Stimulated activated naive CD4-positive, alpha-beta T cell (primary cell): Measurements from ENCODE around the gene CYP4A22.
"Not testable (repeated sequence)": the region's sequence is repeated elsewhere in the genome, so short reads cannot be mapped to it uniquely, and the experiment has no call there.

Experiments
- DNase-seq, 6 experiments: peaks; one replicate each; lab custom pipeline; 2025; lab: John Stamatoyannopoulos, UW

The CYP4A22 gene

DNA sequence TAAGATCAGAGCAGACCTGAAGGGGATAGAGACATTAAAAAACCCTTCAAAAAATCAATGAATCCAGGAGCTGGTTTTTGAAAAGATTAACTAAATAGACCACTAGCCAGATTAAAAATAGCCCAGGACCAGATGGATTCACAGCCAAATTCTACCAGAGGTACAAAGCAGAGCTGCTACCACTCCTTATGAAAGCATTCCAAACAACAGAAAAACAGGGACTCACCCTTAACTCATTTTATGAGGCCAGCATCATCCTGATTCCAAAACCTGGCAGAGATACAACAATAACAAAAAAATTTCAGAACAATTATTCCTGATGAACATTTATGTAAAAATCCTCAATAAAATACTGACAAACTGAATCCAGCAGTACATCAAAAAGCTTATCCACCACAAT, 19.2 kb downstream of the CYP4A22 start:
- not testable (repeated sequence) for DNase-seq

DNA sequence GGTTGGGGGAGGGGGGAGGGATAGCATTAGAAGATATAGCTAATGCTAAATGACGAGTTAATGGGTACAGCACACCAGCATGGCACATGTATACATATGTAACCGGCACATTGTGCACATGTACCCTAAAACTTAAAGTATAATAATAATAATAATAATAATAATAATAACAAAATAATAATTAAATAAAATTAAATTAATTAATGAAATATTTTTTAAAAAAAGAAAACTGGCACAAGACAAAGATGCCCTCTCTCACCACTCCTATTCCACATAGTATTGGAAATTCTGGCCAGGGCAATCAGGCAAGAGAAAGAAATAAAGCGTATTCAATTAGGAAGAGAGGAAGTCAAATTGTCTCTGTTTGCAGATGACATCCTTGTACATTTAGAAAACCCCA, 20.7 kb downstream of the CYP4A22 start:
- DNase-seq, result not testable (repeated sequence)

DNA sequence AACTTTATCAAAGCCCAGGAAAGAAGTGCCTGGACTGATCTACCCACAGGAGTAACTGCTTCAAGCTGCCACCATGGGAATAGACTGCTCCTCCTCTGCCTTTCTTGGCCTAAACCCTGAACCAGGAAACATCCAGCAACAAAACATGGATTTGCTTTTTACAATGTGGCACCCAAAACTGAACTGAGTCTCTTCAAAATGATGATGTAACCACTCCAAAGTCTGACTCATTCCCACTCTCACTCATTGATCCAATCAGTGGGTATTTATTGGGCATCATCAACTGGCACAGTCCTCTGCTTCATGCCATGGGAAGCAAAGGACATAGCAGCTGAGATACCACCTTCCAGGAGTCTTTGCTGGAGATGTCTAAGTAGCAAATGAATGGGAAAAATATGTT, 23.5 kb downstream of the CYP4A22 start:
- DNase-seq, result no peak

DNA sequence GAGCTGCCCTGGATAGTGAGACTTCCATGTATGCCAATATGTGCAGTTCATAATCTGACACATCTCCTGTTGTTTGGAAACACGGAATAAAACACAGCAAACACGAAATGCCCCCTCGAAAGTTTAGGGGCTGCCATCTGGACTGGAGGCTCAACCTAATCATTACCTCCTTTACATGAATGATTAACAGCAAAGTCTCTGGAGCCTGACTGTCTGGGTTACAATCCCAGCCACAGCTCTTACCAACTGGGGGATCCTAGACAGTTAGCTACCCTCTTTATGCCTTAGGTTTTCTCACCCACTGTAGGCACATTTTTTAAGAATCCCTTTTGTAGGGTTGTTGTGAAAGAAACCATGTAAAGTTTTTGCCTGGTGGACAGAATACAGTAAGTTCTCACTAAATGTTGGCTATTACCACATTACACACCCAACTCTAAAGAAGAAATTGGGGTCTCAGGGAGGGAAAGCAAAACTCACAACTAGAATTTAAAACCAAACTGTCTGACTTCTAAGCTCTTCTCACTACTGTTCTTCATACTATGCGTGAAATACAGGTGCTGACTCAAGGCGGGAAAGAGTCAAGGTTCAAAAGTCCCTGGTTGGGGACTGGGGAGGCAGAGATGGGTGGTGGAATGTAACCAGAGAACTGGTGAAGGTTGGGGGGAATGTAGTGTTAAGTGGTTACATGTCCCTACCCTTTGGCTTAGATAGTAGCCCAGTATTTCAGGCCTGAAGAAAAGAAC, 24.2 kb downstream of the CYP4A22 start:
- no peak for DNase-seq

DNA sequence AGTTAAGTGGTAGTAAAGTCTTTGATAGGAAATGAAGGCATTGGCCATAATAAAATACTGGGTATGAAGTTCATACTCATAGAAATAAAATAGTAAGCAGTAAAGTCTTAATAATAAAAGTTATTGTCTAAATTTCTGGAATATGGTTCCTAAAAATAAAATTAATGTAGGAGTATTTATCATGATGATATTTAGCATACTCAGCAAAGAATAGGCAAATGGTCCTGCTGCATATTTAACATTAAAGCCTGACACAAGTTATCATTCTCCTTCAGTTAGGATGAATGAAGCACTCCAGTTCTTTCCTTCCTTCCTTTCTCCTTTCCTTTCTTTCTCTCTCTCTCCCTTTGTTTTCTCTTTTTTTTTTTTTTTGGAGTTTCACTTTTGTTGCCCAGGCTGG, 27.3 kb downstream of the CYP4A22 start:
- DNase-seq, result no peak

DNA sequence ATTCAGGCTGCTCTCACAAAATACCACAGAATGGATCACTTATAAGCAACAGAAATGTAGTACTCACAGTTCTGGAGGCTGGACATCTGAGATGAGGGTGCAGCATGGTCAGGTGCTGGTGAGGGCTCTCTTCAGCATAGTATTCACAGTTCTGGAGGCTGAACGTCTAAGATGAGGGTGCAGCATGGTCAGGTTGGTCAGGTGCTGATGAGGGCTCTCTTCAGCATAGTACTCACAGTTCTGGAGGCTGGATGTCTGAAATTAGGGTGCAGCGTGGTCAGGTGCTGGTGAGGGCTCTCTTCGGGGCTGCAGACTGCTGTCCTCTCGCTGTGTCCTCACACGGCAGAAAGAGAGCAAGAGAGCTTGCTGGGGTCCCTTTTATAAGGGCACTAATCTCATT, 35.5 kb downstream of the CYP4A22 start:
- DNase-seq, result no peak

DNA sequence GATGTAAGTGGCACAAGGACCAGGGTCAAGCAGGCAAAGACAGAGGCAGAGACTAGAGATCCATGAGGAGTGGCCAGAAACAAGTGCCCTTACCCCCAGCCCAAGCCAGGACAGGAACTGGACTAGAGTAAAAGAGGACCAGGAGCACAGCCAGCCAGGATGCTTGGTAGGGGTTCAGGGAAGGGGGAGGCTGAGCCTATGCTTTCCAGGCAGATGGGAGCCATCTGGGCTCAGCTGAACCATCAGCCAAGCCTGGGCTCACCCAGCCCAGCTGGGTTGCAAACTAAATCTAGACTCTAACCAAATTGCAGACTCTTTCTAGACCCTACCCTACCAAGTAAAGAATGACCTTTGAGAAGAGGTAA, 37.4 kb downstream of the CYP4A22 start:
- DNase-seq, result no peak

DNA sequence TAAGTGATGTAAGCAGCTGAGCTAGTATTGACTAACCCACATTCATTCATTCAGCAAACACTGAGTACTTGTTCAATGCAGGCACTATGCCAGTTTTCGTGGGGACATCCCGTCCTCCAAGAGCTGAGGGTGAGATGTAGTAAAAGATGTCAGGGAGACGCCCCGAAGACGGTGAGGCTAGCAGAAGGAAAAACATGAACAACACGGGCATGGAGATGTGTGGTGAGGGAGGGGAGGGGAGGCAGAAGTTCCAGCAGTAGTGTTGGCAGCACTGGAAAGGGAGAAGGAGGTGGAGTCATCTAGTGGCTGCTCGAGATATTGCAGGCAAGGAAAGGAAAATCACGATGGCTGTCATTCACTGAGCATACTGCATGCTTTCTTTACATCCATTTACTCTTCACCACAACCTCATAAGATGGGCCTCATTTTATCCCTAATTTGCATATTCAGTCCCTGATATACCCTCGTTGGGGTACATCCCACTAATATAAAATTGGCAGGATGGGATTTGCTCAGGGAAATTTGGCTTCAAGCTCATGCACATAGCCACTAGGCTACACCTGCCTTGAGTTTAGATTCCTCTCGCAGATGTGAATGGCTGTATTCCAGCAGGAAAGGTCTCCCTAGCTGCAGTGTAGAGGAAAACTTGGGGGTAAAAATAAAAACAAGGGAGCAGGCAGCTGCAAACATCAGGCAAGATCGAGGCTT, 38.1 kb downstream of the CYP4A22 start:
- DNase-seq, result peak in 2 of 6 experiments; percentile 6 to 21

DNA sequence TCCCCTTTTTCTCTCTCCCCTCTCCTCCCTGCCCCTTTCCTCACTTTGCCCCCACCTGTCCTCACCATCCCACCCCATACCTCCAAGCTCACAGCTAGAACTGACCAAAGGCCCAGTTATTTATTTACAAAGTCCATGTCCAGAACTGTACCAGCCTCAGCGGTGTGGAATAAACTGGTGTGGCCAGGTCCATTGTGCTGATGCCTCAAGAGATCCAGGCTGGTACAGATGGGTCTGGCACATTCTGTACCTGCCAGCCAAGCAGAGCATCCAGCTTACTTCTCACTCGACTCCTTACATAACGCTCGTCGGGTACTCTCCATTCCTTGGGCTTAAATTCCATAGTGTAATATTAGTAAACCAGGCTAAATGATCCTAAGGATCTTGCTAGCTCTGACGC, 40.8 kb downstream of the CYP4A22 start:
- DNase-seq, result no peak

DNA sequence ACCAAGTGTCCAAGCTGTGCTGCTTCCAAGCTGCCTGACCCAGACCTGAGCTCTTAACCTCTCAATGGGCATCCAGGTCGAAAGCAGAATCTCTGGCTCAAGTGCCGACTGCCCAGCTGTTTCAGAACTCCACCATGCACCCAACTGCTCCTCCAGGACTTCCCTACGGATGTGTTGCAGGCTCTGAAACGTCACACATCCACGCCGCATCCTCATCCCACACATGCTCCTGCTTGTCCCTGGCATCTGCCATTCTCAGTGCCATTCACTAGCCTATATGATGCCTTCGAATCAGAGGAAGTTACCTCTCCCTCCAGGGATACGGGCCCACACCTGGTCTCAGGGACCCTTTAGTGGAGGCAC, 41.4 kb downstream of the CYP4A22 start:
- no peak for DNase-seq

DNA sequence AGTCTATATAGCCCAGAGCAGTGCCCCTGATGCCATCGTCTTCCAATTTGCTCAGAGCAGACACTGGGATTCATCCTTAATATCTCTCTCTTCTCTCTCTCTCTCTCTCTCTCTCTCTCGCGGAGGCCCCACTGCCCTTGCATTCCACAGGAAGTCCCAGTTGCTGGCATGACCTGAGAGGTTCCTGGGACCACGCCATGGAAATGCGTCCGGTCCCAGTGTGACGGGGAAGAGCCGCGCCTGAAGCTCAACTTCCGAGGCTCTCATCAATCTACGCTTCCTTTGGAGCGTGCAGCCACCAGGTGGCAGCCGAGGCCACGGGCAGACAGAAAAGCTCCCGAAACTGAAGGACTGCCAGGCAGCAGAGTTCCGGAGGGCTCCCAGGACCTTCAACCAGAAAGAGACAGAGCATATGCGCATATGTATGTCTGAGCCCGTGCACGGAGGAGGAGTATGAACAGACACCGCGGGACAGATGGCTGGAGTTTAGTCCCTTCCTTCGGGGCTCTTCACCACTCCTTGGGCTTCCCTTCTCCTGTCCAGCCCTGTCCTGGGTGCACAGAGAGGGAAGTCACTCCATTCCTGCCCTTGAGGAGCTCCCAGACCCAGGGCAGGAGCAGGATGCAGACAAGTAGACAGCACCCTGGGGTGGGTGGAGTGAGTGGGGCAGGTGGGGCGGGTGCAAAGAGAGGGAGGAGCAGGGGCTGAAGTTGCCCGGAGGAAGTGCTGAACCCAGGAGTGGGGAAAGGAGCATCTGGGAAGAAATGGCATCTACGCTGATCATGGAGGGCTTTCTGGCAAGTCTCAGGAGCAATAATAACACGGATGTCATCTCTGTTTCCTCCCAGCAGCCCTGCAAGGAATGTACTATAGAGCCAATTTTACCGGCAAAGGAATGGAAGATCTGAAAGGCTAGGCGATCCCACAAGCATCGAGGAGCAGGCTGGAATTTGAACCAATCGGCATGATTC, 42.1 kb downstream of the CYP4A22 start:
- peak; percentile 8 to 58 (median 46) for DNase-seq

DNA sequence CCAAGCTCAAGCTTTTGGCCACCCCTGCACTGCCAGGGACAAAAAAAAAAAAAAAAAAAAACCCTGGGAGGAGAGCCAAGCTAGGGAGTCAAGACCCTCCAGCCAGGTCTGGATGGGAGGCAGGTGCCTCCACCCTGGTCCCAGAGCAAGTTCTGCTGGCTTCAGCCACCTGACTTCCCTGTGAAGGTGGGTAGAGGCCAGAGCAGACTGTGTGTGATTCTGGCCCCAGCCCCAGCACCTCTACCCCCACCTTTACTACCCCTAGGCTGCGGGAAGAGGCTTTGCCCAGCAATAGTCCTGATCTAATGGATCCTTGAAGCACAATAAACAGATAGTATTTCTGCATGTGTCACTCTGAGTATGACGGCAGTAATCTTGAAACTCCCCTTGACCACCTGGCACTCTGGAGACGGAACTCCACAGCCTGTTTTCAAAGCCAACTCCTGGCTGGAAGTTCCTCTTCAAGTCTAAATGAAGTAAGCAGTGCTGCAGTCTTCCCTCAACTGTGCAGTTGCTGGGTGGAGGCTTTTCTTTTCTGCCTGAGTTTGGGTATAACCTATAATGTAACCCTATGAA, 42.8 kb downstream of the CYP4A22 start:
- DNase-seq, result no peak

DNA sequence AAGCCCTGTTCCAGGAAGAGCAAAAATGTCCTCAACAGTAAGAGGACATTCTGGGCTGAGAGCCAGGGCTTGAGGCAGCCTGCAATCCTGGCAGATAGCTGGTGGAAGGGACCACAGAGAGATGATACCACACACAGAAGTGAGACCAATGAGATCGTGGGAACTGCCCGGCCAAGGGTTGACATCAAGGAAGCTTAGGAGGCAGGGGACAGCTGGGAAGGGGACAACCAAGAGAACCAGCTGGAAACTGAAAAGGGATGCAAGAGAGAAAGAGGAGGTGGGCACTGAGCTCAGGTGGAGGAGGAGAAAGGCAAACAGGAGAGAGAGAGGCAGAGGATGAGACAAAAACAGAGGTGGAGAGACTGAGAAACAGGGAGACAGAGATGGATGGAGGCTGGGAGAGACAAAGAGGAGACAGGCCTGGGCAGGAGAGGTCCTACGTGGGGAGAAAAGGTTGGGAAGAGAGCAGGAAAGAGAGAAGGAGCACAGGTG, 43.4 kb downstream of the CYP4A22 start:
- DNase-seq, result no peak

DNA sequence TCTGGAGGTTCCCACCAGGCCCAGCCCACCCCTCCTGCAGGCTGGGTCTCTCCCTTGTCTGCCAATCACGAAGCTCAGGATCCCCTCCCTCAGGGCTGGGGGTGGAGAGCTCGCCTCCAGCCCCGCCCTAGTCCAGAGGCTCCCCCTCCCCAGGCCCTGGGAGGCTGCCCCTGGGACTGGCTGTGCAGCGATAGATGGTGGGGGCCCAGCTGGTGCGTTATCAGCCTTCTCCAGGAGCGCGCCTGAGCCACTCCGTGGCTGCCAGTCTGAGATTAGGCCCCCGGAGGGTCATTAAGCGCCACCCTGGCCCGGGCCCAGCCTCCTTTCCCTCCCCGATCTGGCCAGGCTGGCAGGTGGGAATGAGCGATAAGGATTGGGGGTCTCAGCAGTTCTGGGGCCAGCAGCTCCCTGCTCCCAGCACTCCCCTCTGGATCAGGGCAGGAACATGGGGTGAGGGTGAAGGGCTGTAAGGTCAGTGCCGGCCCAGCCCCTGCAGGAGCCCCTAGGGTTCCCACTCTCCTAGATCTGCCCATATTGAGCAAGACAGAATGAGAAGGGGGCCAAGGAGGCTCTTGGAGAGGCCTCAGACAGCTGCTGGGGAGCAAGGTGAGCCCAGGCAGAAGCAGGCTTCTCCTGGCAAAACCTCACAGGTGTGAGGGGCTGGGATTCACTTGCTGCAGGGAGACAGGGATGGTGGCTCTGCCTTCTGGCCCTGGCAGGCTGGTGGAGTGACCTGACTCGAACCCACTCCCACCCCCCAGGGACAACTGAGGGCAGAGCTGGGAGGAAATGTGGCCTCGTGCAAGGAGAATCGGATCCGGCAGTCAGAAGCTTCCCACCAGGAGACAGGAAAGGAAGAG, 44.1 kb downstream of the CYP4A22 start:
- no peak for DNase-seq

DNA sequence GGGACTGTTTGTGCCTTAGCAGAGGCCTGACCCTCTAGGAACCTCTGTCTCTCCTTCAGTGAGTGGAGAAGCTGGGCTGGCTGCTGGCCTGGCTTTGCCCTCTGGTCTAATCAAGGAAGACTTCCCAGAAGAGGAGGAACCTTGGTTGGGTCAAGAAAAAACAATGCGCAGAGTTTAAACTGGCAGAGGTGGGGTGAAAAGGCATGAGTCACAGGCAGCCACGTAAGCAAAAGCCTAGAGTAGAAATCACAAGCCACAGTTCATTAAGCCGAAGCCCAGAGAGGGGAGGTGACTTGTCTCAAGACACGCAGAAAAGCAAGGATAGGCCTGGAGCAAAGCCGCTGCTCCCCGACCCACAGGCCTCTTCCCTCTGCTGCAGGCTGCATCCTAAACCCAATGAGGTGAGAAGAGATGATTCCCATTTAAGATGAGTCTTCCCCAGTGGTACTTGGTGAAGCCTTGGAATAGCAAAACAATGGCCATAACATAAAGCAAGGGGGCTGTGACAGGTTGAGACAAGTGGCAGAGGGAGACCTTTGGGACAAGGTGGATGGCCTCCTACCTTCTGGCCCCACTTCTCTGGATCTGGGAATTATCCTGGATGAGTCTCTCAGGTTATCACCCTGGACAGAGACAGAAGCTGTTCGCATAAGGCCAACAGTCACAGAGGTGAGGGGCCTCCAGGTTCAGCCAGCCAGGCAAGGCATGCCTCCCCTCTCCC, 44.9 kb downstream of the CYP4A22 start:
- no peak for DNase-seq

DNA sequence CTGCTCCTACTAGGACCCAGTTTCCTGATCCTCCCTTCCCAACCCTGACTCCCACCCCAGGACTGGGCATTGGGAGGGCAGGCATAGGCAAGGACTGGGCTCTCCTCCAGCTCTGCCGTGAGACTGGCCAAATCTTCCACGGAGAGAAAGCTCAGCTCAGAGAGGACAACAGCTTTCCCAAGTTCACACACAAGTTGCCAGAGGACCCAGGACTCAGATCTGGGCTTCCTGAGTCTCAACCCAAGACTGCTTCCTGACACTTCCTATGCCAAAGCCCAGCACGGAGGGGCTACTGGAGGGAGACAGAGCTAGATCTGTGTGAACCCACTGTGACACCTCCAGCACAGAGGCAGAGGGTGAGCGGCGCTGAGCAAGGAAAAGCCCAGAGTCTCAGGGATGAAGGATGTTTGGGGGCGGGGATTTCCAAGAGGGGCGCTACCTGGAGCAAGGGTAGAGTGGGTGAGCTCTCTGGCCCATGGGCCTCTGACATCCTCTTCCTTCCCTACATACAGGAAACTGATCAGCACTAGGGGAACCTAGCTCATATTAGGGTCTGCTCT, 45.5 kb downstream of the CYP4A22 start:
- no peak for DNase-seq

DNA sequence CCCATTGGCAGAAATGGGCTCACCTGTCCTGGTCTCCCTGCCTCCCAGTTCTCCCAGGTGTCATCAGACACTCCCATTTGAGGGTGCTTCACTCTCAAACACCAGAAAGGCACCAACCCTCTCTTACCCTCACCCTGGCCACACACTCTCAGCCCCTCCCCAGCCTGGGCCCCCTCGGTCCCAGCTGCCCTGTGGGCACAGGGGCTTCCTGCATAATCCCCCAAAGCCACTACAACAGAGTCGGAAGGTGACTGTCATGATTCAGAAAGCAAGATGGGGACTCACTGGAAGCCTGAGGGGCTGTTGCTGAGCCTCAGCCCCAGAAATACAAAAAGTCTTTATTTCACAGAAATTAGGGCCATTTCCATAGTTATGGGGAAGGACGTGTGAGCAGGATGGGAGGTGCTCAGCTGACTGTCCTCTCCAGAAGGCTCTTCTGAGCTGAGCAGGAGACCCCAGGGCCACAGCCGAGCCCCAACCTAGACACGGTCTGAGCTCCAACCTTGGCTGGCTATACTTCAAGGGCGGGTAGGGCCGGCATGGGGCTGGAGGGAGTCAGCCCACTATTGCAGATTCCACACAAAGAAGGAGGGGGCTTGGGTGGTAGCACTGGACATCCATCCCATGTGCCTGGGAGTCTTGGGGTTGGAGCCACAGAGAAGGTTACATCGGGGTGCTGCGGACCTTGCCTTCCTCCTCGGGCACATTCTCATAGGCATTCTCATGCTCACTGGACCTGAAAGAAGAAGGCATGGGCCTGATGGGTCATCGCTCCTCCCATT, 46.3 kb downstream of the CYP4A22 start:
- DNase-seq, result no peak

DNA sequence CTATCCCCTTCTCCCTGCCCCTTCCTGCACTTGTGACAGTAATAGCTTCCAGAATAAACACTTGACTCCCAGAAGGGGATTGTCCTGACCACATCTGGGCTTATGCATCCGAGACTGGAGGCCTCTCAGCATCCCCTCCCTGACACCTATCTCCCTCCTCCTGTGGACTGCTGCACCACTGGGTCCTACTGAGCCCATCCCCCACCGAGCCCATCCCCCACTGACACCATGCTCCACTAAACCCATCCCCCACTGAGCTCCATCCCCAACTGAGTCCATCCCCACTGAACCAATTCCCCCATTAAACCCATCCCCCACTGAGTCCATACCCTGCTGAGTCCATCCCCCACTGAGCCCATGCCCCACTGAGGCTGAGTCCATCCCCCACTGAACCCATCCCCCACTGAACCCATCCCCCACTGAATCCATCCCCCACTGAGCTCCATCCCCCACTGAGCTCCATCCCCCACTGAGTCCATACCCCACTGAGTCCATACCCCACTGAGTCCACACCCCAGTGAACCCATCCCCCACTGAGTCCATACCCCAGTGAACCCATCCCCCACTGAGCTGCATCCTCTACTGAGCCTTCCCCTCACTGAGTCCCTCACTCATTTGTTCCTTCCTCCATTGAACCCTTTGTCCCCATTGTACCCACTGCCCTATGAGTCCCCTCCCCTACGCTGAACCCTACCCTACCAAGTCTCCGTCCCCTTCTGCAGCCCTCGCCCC, 47.0 kb downstream of the CYP4A22 start:
- no peak for DNase-seq
